WTC11 (cell line): ENCODE data around the gene SOX18. TPM values are rescaled to one million over a fixed set of nuclear protein-coding genes. Genes with fewer than 3 reads are reported as not detected.

Experiments used
- ATAC-seq: fragments of 200-7000 bp; cut with Tn5 transposase; 2 replicates; pipeline ENCODE4 v1.10.0; 2021; ENCODE audit warnings: mild to moderate bottlenecking, moderate library complexity
- CTCF ChIA-PET: fragments of 300-600 bp; sonication (Branson Sonifier 250); formaldehyde crosslinking; loops from one replicate; lab custom pipeline; 2021; ENCODE audit warnings: antibody characterized with exemption; lab: Charles Lee
- POLR2A ChIA-PET: fragments of 350-600 bp; sonication (Branson Sonifier 250); formaldehyde crosslinking; loops from one replicate; lab custom pipeline; 2021; ENCODE audit warnings: antibody characterized with exemption; lab: Charles Lee
- DNase-seq: peaks from one replicate; pipeline ENCODE4 v3.0.0; 2021; ENCODE audit warnings: low spot score
- H3K27ac Mint-ChIP-seq: 2 replicates; pipeline ENCODE4 v1.8.0; 2021; ENCODE audit warnings: mixed read lengths
- H3K27me3 Mint-ChIP-seq: 2 replicates; pipeline ENCODE4 v1.8.0; 2021; ENCODE audit warnings: low read depth, mild to moderate bottlenecking, moderate library complexity, mixed read lengths
- H3K36me3 Mint-ChIP-seq: 2 replicates; pipeline ENCODE4 v1.8.0; 2021; ENCODE audit warnings: mixed read lengths
- H3K4me1 Mint-ChIP-seq: 2 replicates; pipeline ENCODE4 v1.8.0; 2022; ENCODE audit warnings: mixed read lengths
- H3K4me3 Mint-ChIP-seq: 2 replicates; pipeline ENCODE4 v1.8.0; 2021; ENCODE audit warnings: mild to moderate bottlenecking, moderate library complexity, mixed read lengths
- H3K9me3 Mint-ChIP-seq: 2 replicates; pipeline ENCODE4 v1.8.0; 2021; ENCODE audit warnings: mixed read lengths
- ATF1 ChIP-seq: sonication (generic); formaldehyde crosslinking; IDR thresholded peaks from 2 replicates; pipeline ENCODE4 v1.8.1; 2023; ENCODE audit warnings: mild to moderate bottlenecking, moderate library complexity, missing genetic modification reagents
- CBFB ChIP-seq: sonication (generic); formaldehyde crosslinking; IDR thresholded peaks from 2 replicates; pipeline ENCODE4 v1.8.1; 2022; ENCODE audit warnings: mild to moderate bottlenecking, low read depth, missing genetic modification reagents
- FOXP1 ChIP-seq: sonication (generic); formaldehyde crosslinking; IDR thresholded peaks from 2 replicates; pipeline ENCODE4 v1.8.0; 2022; ENCODE audit warnings: missing genetic modification reagents, mild to moderate bottlenecking, moderate library complexity, borderline replicate concordance
- NFYB ChIP-seq: sonication (generic); formaldehyde crosslinking; conservative IDR thresholded peaks from 2 replicates; pipeline ENCODE4 v1.8.0; 2022; ENCODE audit warnings: low read depth, missing genetic modification reagents
- NR2C2 ChIP-seq: sonication (generic); formaldehyde crosslinking; IDR thresholded peaks from 2 replicates; pipeline ENCODE4 v1.8.0; 2022; ENCODE audit warnings: mild to moderate bottlenecking, missing genetic modification reagents
- RELA ChIP-seq: sonication (generic); formaldehyde crosslinking; IDR thresholded peaks from 2 replicates; pipeline ENCODE4 v1.8.1; 2022; ENCODE audit warnings: missing genetic modification reagents, mild to moderate bottlenecking, borderline replicate concordance
- SOX15 ChIP-seq: fragments of 250-450 bp; sonication (Bioruptor Pico); IDR thresholded peaks from 2 replicates; pipeline ENCODE4 v1.9.0; 2021; ENCODE audit warnings: mild to moderate bottlenecking
- TEAD4 ChIP-seq: sonication (generic); formaldehyde crosslinking; IDR thresholded peaks from 2 replicates; pipeline ENCODE4 v1.8.0; 2022; ENCODE audit warnings: mild to moderate bottlenecking, missing genetic modification reagents
- TP53 ChIP-seq: sonication (generic); formaldehyde crosslinking; IDR thresholded peaks from 2 replicates; pipeline ENCODE4 v1.8.1; 2023; ENCODE audit warnings: mild to moderate bottlenecking, missing genetic modification reagents
- total RNA-seq: library from RNA; stranded (reverse); gene quantifications from 3 replicates; pipeline ENCODE4 v1.2.3, GENCODE V29; 2021
- TF ChIP-seq, protein P1 (sequence below): sonication (generic); formaldehyde crosslinking; IDR thresholded peaks from 2 replicates; pipeline ENCODE4 v1.8.1; 2023; ENCODE audit warnings: mild to moderate bottlenecking, missing genetic modification reagents, moderate library complexity
- TF ChIP-seq, protein P2 (sequence below): sonication (generic); formaldehyde crosslinking; IDR thresholded peaks from 2 replicates; pipeline ENCODE4 v1.8.0; 2022; ENCODE audit warnings: mild to moderate bottlenecking, missing genetic modification reagents
- TF ChIP-seq, protein P3 (sequence below): sonication (generic); formaldehyde crosslinking; IDR thresholded peaks from 2 replicates; pipeline ENCODE4 v1.8.1; 2022; ENCODE audit warnings: missing genetic modification reagents, borderline replicate concordance
- TF ChIP-seq, protein P4 (sequence below): sonication (generic); formaldehyde crosslinking; IDR thresholded peaks from 2 replicates; pipeline ENCODE4 v1.8.1; 2023; ENCODE audit warnings: mild to moderate bottlenecking, moderate library complexity, missing genetic modification reagents
- TF ChIP-seq, protein P5 (sequence below): fragments of 250-450 bp; sonication (Bioruptor Pico); IDR thresholded peaks from 2 replicates; pipeline ENCODE4 v2.1.2; 2022; ENCODE audit warnings: mild to moderate bottlenecking, moderate library complexity
- TF ChIP-seq, protein P6 (sequence below): sonication (generic); formaldehyde crosslinking; IDR thresholded peaks from 2 replicates; pipeline ENCODE4 v1.8.0; 2022; ENCODE audit warnings: mild to moderate bottlenecking, missing genetic modification reagents
- TF ChIP-seq, protein P7 (sequence below): sonication (generic); formaldehyde crosslinking; IDR thresholded peaks from 2 replicates; pipeline ENCODE4 v1.8.0; 2022; ENCODE audit warnings: missing genetic modification reagents
- TF ChIP-seq, protein P8 (sequence below): sonication (generic); formaldehyde crosslinking; IDR thresholded peaks from 2 replicates; pipeline ENCODE4 v1.8.1; 2022; ENCODE audit warnings: low read depth, mild to moderate bottlenecking, moderate library complexity, missing genetic modification reagents, borderline replicate concordance
- TF ChIP-seq, protein P9 (sequence below): fragments of 250-450 bp; sonication (Bioruptor Pico); conservative IDR thresholded peaks from 2 replicates; pipeline ENCODE4 v1.9.0; 2021; ENCODE audit warnings: mild to moderate bottlenecking

Gene SOX18
- total RNA-seq, 1 experiment from 2014 or later = 0.81 TPM

DNA sequence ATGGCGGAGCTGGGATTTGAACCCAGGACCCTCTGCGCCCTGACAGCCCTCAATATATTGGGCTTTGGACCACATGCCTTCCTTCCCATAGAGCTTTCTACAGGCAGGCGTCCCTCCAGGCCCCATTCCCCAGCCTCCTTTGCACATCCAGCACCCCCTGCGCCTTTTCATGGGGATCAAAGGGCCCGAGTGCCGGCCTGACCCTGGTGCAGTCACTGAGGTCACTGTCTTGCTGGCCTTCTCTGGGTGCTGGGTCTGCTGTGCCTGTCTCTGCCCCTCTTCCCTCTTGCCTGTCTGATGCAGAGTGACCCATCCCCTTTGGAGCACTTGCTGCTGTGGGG, 32.2 kb upstream of the SOX18 start:
- POLR2A ChIA-PET = no interaction called here
- no peaks in the 10 kb centered on the region for H3K9me3 Mint-ChIP-seq
- DNase-seq (no peak), ATAC-seq (no peak)
- peaks cover 30% of the 10 kb centered on the region for H3K4me1 Mint-ChIP-seq
- TF ChIP-seq SOX15 (no peak), TEAD4 (no peak), CBFB (CRISPR knock-in tag) (no peak), NFYB (CRISPR knock-in tag) (no peak), ATF1 (CRISPR knock-in tag) (no peak), FOXP1 (CRISPR knock-in tag) (no peak), RELA (CRISPR knock-in tag) (no peak)
- TF ChIP-seq, protein P1, sequence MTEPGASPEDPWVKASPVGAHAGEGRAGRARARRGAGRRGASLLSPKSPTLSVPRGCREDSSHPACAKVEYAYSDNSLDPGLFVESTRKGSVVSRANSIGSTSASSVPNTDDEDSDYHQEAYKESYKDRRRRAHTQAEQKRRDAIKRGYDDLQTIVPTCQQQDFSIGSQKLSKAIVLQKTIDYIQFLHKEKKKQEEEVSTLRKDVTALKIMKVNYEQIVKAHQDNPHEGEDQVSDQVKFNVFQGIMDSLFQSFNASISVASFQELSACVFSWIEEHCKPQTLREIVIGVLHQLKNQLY (CRISPR knock-in tag) = no peak
- TF ChIP-seq, protein P2, sequence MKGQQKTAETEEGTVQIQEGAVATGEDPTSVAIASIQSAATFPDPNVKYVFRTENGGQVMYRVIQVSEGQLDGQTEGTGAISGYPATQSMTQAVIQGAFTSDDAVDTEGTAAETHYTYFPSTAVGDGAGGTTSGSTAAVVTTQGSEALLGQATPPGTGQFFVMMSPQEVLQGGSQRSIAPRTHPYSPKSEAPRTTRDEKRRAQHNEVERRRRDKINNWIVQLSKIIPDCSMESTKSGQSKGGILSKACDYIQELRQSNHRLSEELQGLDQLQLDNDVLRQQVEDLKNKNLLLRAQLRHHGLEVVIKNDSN (CRISPR knock-in tag) = no peak
- TF ChIP-seq, protein P3, sequence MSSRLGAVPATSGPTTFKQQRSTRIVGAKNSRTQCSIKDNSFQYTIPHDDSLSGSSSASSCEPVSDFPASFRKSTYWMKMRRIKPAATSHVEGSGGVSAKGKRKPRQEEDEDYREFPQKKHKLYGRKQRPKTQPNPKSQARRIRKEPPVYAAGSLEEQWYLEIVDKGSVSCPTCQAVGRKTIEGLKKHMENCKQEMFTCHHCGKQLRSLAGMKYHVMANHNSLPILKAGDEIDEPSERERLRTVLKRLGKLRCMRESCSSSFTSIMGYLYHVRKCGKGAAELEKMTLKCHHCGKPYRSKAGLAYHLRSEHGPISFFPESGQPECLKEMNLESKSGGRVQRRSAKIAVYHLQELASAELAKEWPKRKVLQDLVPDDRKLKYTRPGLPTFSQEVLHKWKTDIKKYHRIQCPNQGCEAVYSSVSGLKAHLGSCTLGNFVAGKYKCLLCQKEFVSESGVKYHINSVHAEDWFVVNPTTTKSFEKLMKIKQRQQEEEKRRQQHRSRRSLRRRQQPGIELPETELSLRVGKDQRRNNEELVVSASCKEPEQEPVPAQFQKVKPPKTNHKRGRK (CRISPR knock-in tag) = no peak
- TF ChIP-seq, protein P4, sequence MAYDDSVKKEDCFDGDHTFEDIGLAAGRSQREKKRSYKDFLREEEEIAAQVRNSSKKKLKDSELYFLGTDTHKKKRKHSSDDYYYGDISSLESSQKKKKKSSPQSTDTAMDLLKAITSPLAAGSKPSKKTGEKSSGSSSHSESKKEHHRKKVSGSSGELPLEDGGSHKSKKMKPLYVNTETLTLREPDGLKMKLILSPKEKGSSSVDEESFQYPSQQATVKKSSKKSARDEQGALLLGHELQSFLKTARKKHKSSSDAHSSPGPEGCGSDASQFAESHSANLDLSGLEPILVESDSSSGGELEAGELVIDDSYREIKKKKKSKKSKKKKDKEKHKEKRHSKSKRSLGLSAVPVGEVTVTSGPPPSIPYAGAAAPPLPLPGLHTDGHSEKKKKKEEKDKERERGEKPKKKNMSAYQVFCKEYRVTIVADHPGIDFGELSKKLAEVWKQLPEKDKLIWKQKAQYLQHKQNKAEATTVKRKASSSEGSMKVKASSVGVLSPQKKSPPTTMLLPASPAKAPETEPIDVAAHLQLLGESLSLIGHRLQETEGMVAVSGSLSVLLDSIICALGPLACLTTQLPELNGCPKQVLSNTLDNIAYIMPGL (CRISPR knock-in tag) = no peak
- TF ChIP-seq, protein P5, sequence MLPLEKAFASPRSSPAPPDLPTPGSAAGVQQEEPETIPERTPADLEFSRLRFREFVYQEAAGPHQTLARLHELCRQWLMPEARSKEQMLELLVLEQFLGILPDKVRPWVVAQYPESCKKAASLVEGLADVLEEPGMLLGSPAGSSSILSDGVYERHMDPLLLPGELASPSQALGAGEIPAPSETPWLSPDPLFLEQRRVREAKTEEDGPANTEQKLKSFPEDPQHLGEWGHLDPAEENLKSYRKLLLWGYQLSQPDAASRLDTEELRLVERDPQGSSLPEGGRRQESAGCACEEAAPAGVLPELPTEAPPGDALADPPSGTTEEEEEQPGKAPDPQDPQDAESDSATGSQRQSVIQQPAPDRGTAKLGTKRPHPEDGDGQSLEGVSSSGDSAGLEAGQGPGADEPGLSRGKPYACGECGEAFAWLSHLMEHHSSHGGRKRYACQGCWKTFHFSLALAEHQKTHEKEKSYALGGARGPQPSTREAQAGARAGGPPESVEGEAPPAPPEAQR = no peak
- no peaks in the 10 kb centered on the region for H3K36me3 Mint-ChIP-seq
- peaks cover 54% of the 10 kb centered on the region for H3K27me3 Mint-ChIP-seq
- H3K4me3 Mint-ChIP-seq = peak overlapping the region; percentile 20; the same call in 1 of the 2 replicates
- CTCF ChIA-PET = interaction anchor here (2.7 to 4.2 kb wide), 6 partner anchors 15 to 101 kb away, joined by 10 to 119 read pairs (median 16); partner anchors contain the start of genes PRPF6 and SAMD10
- no peak overlapping the region for H3K27ac Mint-ChIP-seq

DNA sequence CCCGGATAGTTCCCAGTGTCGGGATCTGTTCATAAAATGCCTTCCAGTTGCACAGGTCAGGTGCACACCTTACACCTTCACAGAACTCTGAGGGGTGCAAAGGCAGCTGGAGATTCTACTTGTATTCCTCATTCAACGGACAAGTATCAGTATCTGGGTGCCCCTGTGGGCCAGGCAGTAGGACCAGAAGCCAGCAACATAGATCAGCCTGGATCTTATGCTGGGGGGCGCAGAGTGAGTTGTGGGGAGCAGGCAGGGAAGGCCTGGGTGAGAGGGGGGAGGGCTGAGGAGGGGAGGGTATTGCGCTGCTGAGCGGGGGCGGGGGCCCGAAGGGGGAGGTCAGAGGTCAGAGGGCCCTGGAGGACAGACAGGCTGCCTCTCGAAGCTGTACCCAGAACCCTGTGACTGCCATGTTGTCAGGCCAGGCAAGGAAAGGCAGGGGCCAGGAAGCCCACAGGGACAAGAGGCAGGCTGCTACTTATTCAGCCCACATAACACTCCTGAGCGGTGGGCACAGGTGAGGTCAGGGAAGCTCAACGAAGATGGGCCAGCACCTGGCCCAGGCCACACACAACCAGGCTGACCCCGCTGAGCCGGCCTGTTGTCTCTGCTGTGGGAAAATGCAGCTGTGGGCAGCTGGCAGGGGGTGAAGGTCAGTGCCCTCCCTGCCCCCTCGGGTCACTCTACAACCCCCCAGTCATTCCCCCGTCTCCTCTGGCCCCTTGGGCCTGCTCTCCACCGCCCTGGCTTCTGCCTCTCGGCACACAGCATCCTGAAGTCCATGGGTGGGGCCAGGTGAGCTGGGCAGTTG, 31.6 kb upstream of the SOX18 start:
- TF ChIP-seq, protein P6, sequence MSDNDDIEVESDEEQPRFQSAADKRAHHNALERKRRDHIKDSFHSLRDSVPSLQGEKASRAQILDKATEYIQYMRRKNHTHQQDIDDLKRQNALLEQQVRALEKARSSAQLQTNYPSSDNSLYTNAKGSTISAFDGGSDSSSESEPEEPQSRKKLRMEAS (CRISPR knock-in tag) = no peak
- TF ChIP-seq, protein P7, sequence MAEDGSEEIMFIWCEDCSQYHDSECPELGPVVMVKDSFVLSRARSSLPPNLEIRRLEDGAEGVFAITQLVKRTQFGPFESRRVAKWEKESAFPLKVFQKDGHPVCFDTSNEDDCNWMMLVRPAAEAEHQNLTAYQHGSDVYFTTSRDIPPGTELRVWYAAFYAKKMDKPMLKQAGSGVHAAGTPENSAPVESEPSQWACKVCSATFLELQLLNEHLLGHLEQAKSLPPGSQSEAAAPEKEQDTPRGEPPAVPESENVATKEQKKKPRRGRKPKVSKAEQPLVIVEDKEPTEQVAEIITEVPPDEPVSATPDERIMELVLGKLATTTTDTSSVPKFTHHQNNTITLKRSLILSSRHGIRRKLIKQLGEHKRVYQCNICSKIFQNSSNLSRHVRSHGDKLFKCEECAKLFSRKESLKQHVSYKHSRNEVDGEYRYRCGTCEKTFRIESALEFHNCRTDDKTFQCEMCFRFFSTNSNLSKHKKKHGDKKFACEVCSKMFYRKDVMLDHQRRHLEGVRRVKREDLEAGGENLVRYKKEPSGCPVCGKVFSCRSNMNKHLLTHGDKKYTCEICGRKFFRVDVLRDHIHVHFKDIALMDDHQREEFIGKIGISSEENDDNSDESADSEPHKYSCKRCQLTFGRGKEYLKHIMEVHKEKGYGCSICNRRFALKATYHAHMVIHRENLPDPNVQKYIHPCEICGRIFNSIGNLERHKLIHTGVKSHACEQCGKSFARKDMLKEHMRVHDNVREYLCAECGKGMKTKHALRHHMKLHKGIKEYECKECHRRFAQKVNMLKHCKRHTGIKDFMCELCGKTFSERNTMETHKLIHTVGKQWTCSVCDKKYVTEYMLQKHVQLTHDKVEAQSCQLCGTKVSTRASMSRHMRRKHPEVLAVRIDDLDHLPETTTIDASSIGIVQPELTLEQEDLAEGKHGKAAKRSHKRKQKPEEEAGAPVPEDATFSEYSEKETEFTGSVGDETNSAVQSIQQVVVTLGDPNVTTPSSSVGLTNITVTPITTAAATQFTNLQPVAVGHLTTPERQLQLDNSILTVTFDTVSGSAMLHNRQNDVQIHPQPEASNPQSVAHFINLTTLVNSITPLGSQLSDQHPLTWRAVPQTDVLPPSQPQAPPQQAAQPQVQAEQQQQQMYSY (CRISPR knock-in tag) = no peak
- TF ChIP-seq, protein P8, sequence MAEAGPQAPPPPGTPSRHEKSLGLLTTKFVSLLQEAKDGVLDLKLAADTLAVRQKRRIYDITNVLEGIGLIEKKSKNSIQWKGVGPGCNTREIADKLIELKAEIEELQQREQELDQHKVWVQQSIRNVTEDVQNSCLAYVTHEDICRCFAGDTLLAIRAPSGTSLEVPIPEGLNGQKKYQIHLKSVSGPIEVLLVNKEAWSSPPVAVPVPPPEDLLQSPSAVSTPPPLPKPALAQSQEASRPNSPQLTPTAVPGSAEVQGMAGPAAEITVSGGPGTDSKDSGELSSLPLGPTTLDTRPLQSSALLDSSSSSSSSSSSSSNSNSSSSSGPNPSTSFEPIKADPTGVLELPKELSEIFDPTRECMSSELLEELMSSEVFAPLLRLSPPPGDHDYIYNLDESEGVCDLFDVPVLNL = no peak
- no peak for TF ChIP-seq FOXP1 (CRISPR knock-in tag)
- no peak for TF ChIP-seq NR2C2
- TF ChIP-seq TP53 (CRISPR knock-in tag) = no peak
- TF ChIP-seq, protein P9, sequence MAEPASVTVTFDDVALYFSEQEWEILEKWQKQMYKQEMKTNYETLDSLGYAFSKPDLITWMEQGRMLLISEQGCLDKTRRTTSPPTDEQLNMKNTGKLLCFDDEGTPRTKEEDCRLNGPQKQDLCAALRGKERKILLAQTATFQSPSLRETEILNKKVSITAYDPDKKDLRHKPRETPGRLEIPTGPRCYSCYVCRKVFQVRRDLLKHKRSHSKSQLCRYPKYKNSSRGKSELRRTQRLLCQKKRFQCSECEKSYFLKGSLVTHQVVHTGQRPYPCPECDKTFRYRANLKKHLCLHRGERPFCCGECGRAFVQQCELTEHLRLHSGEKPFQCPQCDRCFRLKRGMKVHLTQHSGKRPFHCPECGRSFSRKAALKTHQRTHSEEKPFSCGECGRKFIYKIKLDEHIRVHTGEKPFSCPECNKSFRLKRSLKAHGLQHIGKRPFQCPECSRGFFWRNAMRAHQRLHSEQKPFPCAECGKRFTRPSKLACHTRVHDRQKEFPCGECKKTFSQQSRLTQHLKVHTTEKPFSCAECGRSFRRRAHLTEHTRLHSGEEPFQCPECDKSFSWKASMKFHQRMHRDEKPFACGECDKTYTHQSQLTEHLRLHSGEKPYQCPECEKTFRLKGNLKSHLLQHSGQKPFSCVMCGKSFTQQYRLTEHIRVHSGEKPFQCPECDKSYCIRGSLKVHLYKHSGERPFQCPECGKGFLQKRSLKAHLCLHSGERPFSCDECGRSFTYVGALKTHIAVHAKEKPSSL (CRISPR knock-in tag) = no peak
- TF ChIP-seq, all 79 proteins: peak for 0
- H3K4me1 Mint-ChIP-seq = peaks cover 30% of the 10 kb centered on the region
- POLR2A ChIA-PET = interaction anchor here (1.1 kb wide), 1 partner anchor 15 kb away, joined by 4 read pairs; no protein-coding TSS in a partner anchor
- H3K4me3 Mint-ChIP-seq = peak overlapping the region; percentile 80
- no peaks in the 10 kb centered on the region for H3K9me3 Mint-ChIP-seq
- no peak overlapping the region for H3K27ac Mint-ChIP-seq
- no peak for ATAC-seq
- no peaks in the 10 kb centered on the region for H3K36me3 Mint-ChIP-seq
- CTCF ChIA-PET = interaction anchor here (1.1 to 4.2 kb wide), 9 partner anchors 11 to 295 kb away, joined by 3 to 119 read pairs (median 12); partner anchors contain the start of genes PRPF6 and SAMD10
- peaks cover 50% of the 10 kb centered on the region for H3K27me3 Mint-ChIP-seq
- no peak for DNase-seq
